CD14-positive monocyte (primary cell): Measurements from ENCODE around the gene RTL5. TPM values are rescaled to one million over a fixed set of nuclear protein-coding genes. Genes with fewer than 3 reads are reported as not detected.

ENCODE experiments used
- DNase-seq, 3 donors: peaks; one replicate each; pipeline ENCODE4 v3.0.0-alpha.2; 2011 to 2022
- H2AFZ ChIP-seq: 2 replicates; pipeline ENCODE4 v1.6.0; 2012; ENCODE audit warnings: mild to moderate bottlenecking, low read depth, low read length, inconsistent platforms; ENCODE audit not compliant: insufficient read depth, poor library complexity, severe bottlenecking
- H3K27ac ChIP-seq, 2 donors: 1 replicate in 1 of 2; 2 replicates in 1 of 2; pipeline ENCODE4 v1.5.1; 2012 to 2013; ENCODE audit warnings: low read length in 2 of 2, control low read depth in 1 of 2, inconsistent platforms in 1 of 2, low read depth in 1 of 2, mild to moderate bottlenecking in 1 of 2
- H3K27me3 ChIP-seq, 2 donors: one replicate each; pipeline versions ENCODE4 v1.6.0 to v1.6.1; 2011 to 2013; ENCODE audit warnings: low read length in 2 of 2; ENCODE audit not compliant: control insufficient read depth in 2 of 2, insufficient read depth in 2 of 2
- H3K36me3 ChIP-seq, 2 donors: replicated peaks in 1 of 2; 1 replicate in 1 of 2; 2 replicates in 1 of 2; pipeline versions ENCODE4 v1.5.1 to v1.6.1; 2012 to 2013; ENCODE audit warnings: low read length in 2 of 2, control low read depth in 1 of 2, inconsistent platforms in 1 of 2, mild to moderate bottlenecking in 1 of 2; ENCODE audit not compliant: insufficient read depth in 2 of 2, control insufficient read depth in 1 of 2
- H3K4me1 ChIP-seq, 2 donors: 1 replicate in 1 of 2; 2 replicates in 1 of 2; pipeline versions ENCODE4 v1.5.1 to v1.6.1; 2012 to 2013; ENCODE audit warnings: low read length in 2 of 2, control low read depth in 1 of 2, inconsistent platforms in 1 of 2, mild to moderate bottlenecking in 1 of 2, moderate library complexity in 1 of 2; ENCODE audit not compliant: insufficient read depth in 2 of 2, control insufficient read depth in 1 of 2
- H3K4me2 ChIP-seq: replicated peaks from 2 replicates; pipeline ENCODE3; 2012; ENCODE audit warnings: low read length, moderate library complexity, mild to moderate bottlenecking; ENCODE audit not compliant: poor library complexity, severe bottlenecking; ENCODE audit errors: extremely low read depth
- H3K4me3 ChIP-seq, 3 experiments: fragments of 200-600 bp in 1 of 3; sonication (generic) in 1 of 3; replicated peaks in 1 of 3; 1 replicate in 2 of 3; 2 replicates in 1 of 3; pipeline ENCODE4 v1.5.1; 2011 to 2013; ENCODE audit warnings: low read length in 3 of 3, mild to moderate bottlenecking in 3 of 3, control low read depth in 2 of 3, low read depth in 2 of 3, inconsistent platforms in 1 of 3, moderate library complexity in 1 of 3
- H3K79me2 ChIP-seq: 2 replicates; pipeline ENCODE4 v1.6.0; 2012; ENCODE audit warnings: mild to moderate bottlenecking, control low read depth, inconsistent platforms, low read length, moderate library complexity; ENCODE audit not compliant: insufficient read depth
- H3K9ac ChIP-seq: 2 replicates; pipeline ENCODE4 v1.6.0; 2017; ENCODE audit warnings: low read length, mild to moderate bottlenecking; ENCODE audit not compliant: insufficient read depth, poor library complexity, severe bottlenecking
- H3K9me3 ChIP-seq, 2 donors: replicated peaks in 1 of 2; 1 replicate in 1 of 2; 2 replicates in 1 of 2; pipeline versions ENCODE4 v1.5.1 to v1.6.1; 2012 to 2013; ENCODE audit warnings: low read length in 2 of 2, control low read depth in 1 of 2; ENCODE audit not compliant: control insufficient read depth in 1 of 2, insufficient read depth in 1 of 2
- H4K20me1 ChIP-seq: 2 replicates; pipeline ENCODE4 v1.6.0; 2012; ENCODE audit warnings: mild to moderate bottlenecking, low read length, control low read depth, moderate library complexity; ENCODE audit not compliant: insufficient read depth
- H3K27ac Mint-ChIP-seq, 7 donors: one replicate each; pipeline ENCODE4 v1.8.0; 2020; ENCODE audit warnings: mild to moderate bottlenecking in 7 of 7, mixed read lengths in 7 of 7, moderate library complexity in 6 of 7, inconsistent platforms in 2 of 7
- H3K27me3 Mint-ChIP-seq, 3 donors: one replicate each; pipeline ENCODE4 v1.8.0; 2021 to 2022; ENCODE audit warnings: low read depth in 3 of 3, mild to moderate bottlenecking in 3 of 3, mixed read lengths in 3 of 3, moderate library complexity in 3 of 3, inconsistent platforms in 1 of 3
- H3K36me3 Mint-ChIP-seq, 2 donors: one replicate each; pipeline ENCODE4 v1.8.0; 2020; ENCODE audit warnings: mixed read lengths in 2 of 2, inconsistent platforms in 1 of 2, mild to moderate bottlenecking in 1 of 2
- H3K4me1 Mint-ChIP-seq: one replicate; pipeline ENCODE4 v1.8.0; 2020; ENCODE audit warnings: mild to moderate bottlenecking, mixed read lengths
- H3K4me3 Mint-ChIP-seq, 2 donors: one replicate each; pipeline ENCODE4 v1.8.0; 2020; ENCODE audit warnings: mild to moderate bottlenecking in 2 of 2, mixed read lengths in 2 of 2, moderate library complexity in 1 of 2
- H3K9me3 Mint-ChIP-seq, 7 donors: one replicate each; pipeline ENCODE4 v1.8.0; 2020 to 2022; ENCODE audit warnings: mixed read lengths in 7 of 7, mild to moderate bottlenecking in 6 of 7, moderate library complexity in 6 of 7, inconsistent platforms in 2 of 7
- CTCF ChIP-seq: fragments of 200-600 bp; IDR thresholded peaks from one replicate; pipeline ENCODE4 v1.8.0; 2022; ENCODE audit warnings: antibody characterized with exemption, mild to moderate bottlenecking
- WGBS: methylation state at CpG from one replicate; pipeline ENCODE4 v1.1.5; 2013; ENCODE audit warnings: missing lambda C conversion rate; ENCODE audit not compliant: insufficient coverage; 5-methylcytosine and 5-hydroxymethylcytosine counted together
- intact Hi-C, 2 donors: fragments of 100-400 bp; cut with micrococcal nuclease; formaldehyde crosslinking; loops; one replicate each; pipeline versions ENCODE4 v1.15.0 to v1.15.1; 2023
- polyA plus RNA-seq, 3 donors: library from polyadenylated mRNA; depleted of rRNA in 1 of 3; unstranded in 2 of 3; stranded (reverse) in 1 of 3; fragments of 300-500 nt in 2 of 3; fragments of >200 nt in 1 of 3; fragmentation: Illumina TruSeq in 2 of 3; gene quantifications; 1 replicate in 2 of 3; 2 replicates in 1 of 3; pipeline ENCODE4 v1.2.3, GENCODE V29; 2012 to 2021

The RTL5 gene
- polyA plus RNA-seq, 3 donors, result 0.24 to 4.9 (median 0.59) TPM

DNA sequence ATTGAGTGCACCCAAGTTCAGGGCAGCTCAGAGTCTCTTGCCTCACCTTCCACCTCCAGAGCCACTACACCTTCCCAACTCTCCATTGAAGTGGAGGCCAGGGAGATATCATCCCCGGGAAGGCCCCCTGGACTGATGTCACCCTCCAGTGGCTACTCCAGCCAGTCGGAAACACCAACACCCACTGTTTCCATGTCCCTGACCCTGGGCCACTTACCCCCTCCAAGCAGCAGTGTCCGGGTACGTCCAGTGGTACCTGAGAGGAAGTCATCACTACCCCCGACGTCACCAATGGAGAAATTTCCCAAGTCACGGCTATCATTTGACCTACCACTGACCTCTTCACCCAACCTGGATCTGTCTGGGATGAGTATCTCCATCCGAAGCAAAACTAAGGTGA, 7.8 kb upstream of the RTL5 start:
- peaks cover 76 to 79% of the 10 kb centered on the region in 2 donors for H3K36me3 ChIP-seq
- Mint-ChIP-seq H3K27me3 (peaks cover 0 to 24% (median 1%) of the 10 kb centered on the region in 3 donors), H3K4me1 (peaks cover 29% of the 10 kb centered on the region), H3K27ac (peak overlapping the region in 1 of 7 donors; percentile 52), H3K4me3 (no peak overlapping the region), H3K9me3 (peaks cover 0 to 2% (median 0%) of the 10 kb centered on the region in 7 donors), H3K36me3 (peaks cover 65 to 77% of the 10 kb centered on the region in 2 donors)
- WGBS, result 100% methylated on average over 3 of the region's 8 CpGs
- H2AFZ ChIP-seq, result no peak overlapping the region
- no peak overlapping the region for H3K4me3 ChIP-seq
- peaks cover 3% of the 10 kb centered on the region for H3K79me2 ChIP-seq
- H3K9ac ChIP-seq, result no peak overlapping the region
- no peak overlapping the region for H3K27ac ChIP-seq
- no peaks in the 10 kb centered on the region for H3K9me3 ChIP-seq
- H3K4me1 ChIP-seq, result peaks cover 5 to 10% of the 10 kb centered on the region in 2 donors
- H3K27me3 ChIP-seq, result no peaks in the 10 kb centered on the region
- intact Hi-C loops, result loop anchor here in 1 of 2 donors (10.0 kb wide), 1 partner anchor 45 kb away; the partner anchor contains the start of gene PIN4
- peaks cover 95% of the 10 kb centered on the region for H4K20me1 ChIP-seq
- DNase-seq, result no peak
- no peak overlapping the region for H3K4me2 ChIP-seq
- no peak for TF ChIP-seq CTCF

DNA sequence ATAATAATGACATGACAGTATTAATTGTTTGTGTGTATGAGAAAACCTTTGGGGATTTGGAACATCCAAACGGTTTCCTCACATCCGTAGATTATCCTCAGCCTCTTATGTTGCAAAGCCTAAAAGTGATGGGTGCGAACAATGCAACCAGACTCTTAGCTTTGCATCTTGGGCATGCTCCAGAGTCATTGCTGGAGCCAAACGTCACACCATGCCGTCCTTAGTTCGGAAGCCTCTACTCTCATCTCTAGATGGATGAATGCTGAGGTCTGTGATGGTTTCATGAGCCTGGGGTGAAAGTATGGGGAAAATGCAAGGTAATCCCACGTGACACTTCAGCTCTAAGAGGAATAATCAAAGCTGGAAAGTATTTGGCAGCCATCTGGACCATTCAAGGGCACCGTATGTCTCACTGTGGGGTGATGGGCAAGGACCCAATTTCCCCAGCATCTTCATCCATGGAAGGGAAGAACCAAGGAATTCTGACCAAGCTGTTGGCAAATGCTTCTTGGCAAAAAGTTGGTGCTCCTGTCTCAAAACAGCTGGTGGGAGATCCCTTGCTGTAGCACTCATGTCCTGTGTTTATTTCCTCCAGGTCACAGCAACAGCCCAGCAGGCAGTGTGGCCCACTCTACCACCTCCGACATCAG, 6.3 kb upstream of the RTL5 start:
- Histone ChIP-seq H3K9ac (no peak overlapping the region), H3K4me1 (peaks cover 5 to 10% of the 10 kb centered on the region in 2 donors), H2AFZ (no peak overlapping the region), H4K20me1 (peaks cover 100% of the 10 kb centered on the region), H3K4me2 (no peak overlapping the region), H3K36me3 (peaks cover 76 to 81% of the 10 kb centered on the region in 2 donors), H3K27me3 (no peaks in the 10 kb centered on the region), H3K4me3 (no peak overlapping the region), H3K79me2 (peaks cover 3% of the 10 kb centered on the region), H3K9me3 (no peaks in the 10 kb centered on the region), H3K27ac (no peak overlapping the region)
- Mint-ChIP-seq H3K9me3 (peaks cover 0 to 2% (median 0%) of the 10 kb centered on the region in 7 donors), H3K4me1 (peaks cover 27% of the 10 kb centered on the region), H3K27me3 (peaks cover 0 to 24% (median 3%) of the 10 kb centered on the region in 3 donors), H3K4me3 (no peak overlapping the region), H3K36me3 (peaks cover 63 to 79% of the 10 kb centered on the region in 2 donors), H3K27ac (no peak overlapping the region)
- no CpG with 5 or more reads among the region's 9 CpGs for WGBS
- intact Hi-C loops, result loop anchor here in 1 of 2 donors (10.0 kb wide), 1 partner anchor 47 kb away; the partner anchor contains the start of gene PIN4
- DNase-seq, result no peak
- no peak for TF ChIP-seq CTCF
